K562 (cell line): ENCODE measurements around the gene PGAP3. TPM values are rescaled to one million over a fixed set of nuclear protein-coding genes. Genes with fewer than 3 reads are reported as not detected.

Source experiments
- EP400 ChIP-seq: fragments of 450-650 bp; IDR thresholded peaks from 2 replicates; pipeline ENCODE4 v1.6.1; 2017; ENCODE audit warnings: antibody characterized with exemption, mild to moderate bottlenecking, moderate library complexity
- ILF3 ChIP-seq: fragments of 450-650 bp; IDR thresholded peaks from 2 replicates; pipeline ENCODE4 v1.6.1; 2018; ENCODE audit warnings: antibody characterized with exemption, mild to moderate bottlenecking, moderate library complexity, borderline replicate concordance
- ILK ChIP-seq: fragments of 450-650 bp; IDR thresholded peaks from 2 replicates; pipeline ENCODE4 v1.6.1; 2016; ENCODE audit warnings: missing genetic modification characterization, low read depth, mild to moderate bottlenecking, missing compliant biosample characterization, moderate library complexity, borderline replicate concordance
- KDM5B ChIP-seq: fragments of 200-600 bp; sonication (generic); IDR thresholded peaks from 2 replicates; pipeline ENCODE4 v1.6.1; 2012; ENCODE audit warnings: low read depth, mild to moderate bottlenecking, moderate library complexity, low read length, control low read depth, inconsistent platforms; ENCODE audit not compliant: insufficient replicate concordance
- MYBL2 ChIP-seq, 2 experiments: fragments of 450-650 bp in 1 of 2; sonication (generic) in 1 of 2; formaldehyde crosslinking in 1 of 2; IDR thresholded peaks; 2 replicates each; pipeline versions ENCODE4 v1.6.1 to v1.8.1; 2017 to 2022; ENCODE audit warnings: borderline replicate concordance in 1 of 2, inconsistent platforms in 1 of 2, low read depth in 1 of 2, mild to moderate bottlenecking in 1 of 2, missing genetic modification reagents in 1 of 2, moderate library complexity in 1 of 2
- NFATC3 ChIP-seq: fragments of 450-650 bp; IDR thresholded peaks from 2 replicates; pipeline ENCODE4 v1.6.1; 2017; ENCODE audit warnings: mild to moderate bottlenecking
- NRF1 ChIP-seq, 2 experiments: fragments of 450-650 bp; IDR thresholded peaks in 1 of 2; conservative IDR thresholded peaks in 1 of 2; 2 replicates each; pipeline ENCODE4 v1.6.1; 2014; ENCODE audit warnings: mild to moderate bottlenecking in 2 of 2
- PHB2 ChIP-seq: fragments of 450-650 bp; IDR thresholded peaks from 2 replicates; pipeline ENCODE4 v1.6.1; 2017; ENCODE audit warnings: low read depth
- RBFOX2 ChIP-seq: fragments of 200-400 bp; formaldehyde crosslinking; IDR thresholded peaks from 2 replicates; pipeline ENCODE4 v1.6.1; 2017; ENCODE audit warnings: low read depth, mild to moderate bottlenecking, low read length, moderate library complexity
- SRSF7 ChIP-seq: fragments of 200-400 bp; formaldehyde crosslinking; optimal IDR thresholded peaks from 2 replicates; pipeline ENCODE3; 2017; ENCODE audit warnings: mild to moderate bottlenecking, low read depth, low read length
- TAF1 ChIP-seq: IDR thresholded peaks from 2 replicates; pipeline ENCODE4 v1.6.1; 2011; ENCODE audit warnings: mild to moderate bottlenecking, low read length, moderate library complexity; ENCODE audit not compliant: insufficient read depth, control insufficient read depth, severe bottlenecking; ENCODE audit errors: extremely low read depth
- TOE1 ChIP-seq, 2 experiments: fragments of 450-650 bp in 1 of 2; sonication (generic) in 1 of 2; formaldehyde crosslinking in 1 of 2; IDR thresholded peaks; 2 replicates each; pipeline versions ENCODE4 v1.7.1 to v1.8.0; 2016 to 2022; ENCODE audit warnings: borderline replicate concordance in 2 of 2, mild to moderate bottlenecking in 2 of 2, antibody characterized with exemption in 1 of 2, inconsistent platforms in 1 of 2, low read depth in 1 of 2, missing genetic modification reagents in 1 of 2, moderate library complexity in 1 of 2
- XRCC5 ChIP-seq: fragments of 200-400 bp; formaldehyde crosslinking; IDR thresholded peaks from 2 replicates; pipeline ENCODE4 v1.6.1; 2017; ENCODE audit warnings: low read depth, mild to moderate bottlenecking, low read length
- ZBTB1 ChIP-seq: sonication (generic); formaldehyde crosslinking; IDR thresholded peaks from 2 replicates; pipeline ENCODE4 v1.8.1; 2023; ENCODE audit warnings: missing genetic modification reagents, low read depth, mild to moderate bottlenecking, borderline replicate concordance
- ZNF133 ChIP-seq: fragments of 250-450 bp; sonication (Bioruptor Pico); IDR thresholded peaks from 2 replicates; pipeline ENCODE4 v1.4.0; 2020; ENCODE audit warnings: mild to moderate bottlenecking
- ZNF764 ChIP-seq: fragments of 250-450 bp; sonication (Bioruptor Pico); IDR thresholded peaks from 2 replicates; pipeline ENCODE4 v1.4.0; 2020; ENCODE audit warnings: low read depth, mild to moderate bottlenecking, moderate library complexity
- polyA plus RNA-seq, 8 experiments: library from polyadenylated mRNA; depleted of rRNA in 4 of 8; stranded (reverse) in 5 of 8; unstranded in 3 of 8; fragments of >200 nt; fragmentation: Nextera tagmentation in 2 of 8; fragmentation: Illumina TruSeq in 1 of 8; extraction: Ambion mirVana in 2 of 8; extraction: Trizol in 1 of 8; gene quantifications; 2 replicates each; pipeline versions ENCODE4 v1.2.1 to v1.2.3, GENCODE V29; 2011 to 2014; ENCODE audit warnings: inconsistent platforms in 1 of 8, missing spikeins in 1 of 8
- total RNA-seq, 7 experiments: library from RNA; depleted of rRNA in 6 of 7; stranded (reverse); fragments of >200 nt in 6 of 7; fragmentation: Illumina TruSeq in 2 of 7; extraction: Trizol in 2 of 7; gene quantifications; 2 replicates each; pipeline versions ENCODE4 v1.2.1 to v1.2.3, GENCODE V29; 2011 to 2021; ENCODE audit warnings: low replicate concordance in 1 of 7
- TF ChIP-seq, protein P1 (sequence below): sonication (generic); formaldehyde crosslinking; IDR thresholded peaks from 2 replicates; pipeline ENCODE4 v1.4.0; 2020; ENCODE audit warnings: mild to moderate bottlenecking, missing genetic modification reagents
- TF ChIP-seq, protein P2 (sequence below): fragments of 250-450 bp; sonication (Bioruptor Pico); IDR thresholded peaks from 2 replicates; pipeline ENCODE4 v1.5.0; 2020; ENCODE audit warnings: mild to moderate bottlenecking, borderline replicate concordance
- TF ChIP-seq, protein P3 (sequence below): IDR thresholded peaks from 2 replicates; pipeline ENCODE4 v1.6.1; 2011; ENCODE audit not compliant: insufficient read length; ENCODE audit errors: extremely low read depth

The PGAP3 gene
- total and polyA plus RNA-seq, 9 of the 15 experiments (the other 6 are each of a cell fraction or from before 2014, with no cell fraction given) = 0.38 to 9.4 (median 4.5) TPM

DNA sequence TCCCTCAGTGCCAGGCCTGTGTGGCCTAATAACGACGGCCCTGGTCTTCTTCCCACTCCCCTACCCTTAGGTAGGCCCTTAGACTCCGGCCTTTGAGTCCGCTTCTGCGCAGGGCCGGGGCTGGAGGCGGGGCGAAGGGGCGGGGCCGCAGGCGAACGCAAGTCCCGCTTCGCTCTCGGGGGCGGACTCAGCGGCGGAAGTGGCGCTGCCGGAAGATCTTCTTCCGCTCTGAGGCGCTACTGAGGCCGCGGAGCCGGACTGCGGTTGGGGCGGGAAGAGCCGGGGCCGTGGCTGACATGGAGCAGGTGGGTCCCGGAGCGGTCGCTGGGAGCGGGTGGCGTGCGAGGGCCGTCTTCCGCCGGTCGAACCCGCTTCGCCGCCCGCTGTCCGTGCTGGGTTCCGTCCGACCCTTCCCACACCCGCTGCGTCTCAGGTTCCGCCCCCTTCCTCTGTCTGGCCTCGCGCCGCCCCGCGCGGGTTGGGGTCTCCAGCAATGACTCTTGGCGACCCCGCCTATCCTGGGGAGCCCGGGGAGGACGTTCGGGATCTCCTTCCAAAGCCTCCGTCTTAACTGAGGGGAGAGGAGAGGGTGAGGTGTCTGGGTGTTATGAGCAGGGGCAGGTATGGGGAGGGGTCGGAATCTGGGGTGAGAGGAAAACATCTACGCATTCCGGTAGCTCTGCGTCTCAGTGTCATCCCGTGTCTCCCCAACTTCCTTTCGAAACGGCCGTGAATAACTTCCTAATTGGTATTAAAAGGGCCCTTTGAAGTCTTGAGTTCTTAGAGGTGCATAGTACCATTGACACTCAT is 50.7 kb downstream of the PGAP3 start, which contains the start of gene STARD3 (continued):
- TF ChIP-seq TOE1 (IDR thresholded peaks at IDR 0.05; ENCODE audit: borderline replicate concordance) (peak; percentile 67; the same call in 1 of the 2 replicates), TOE1 (CRISPR knock-in tag; IDR thresholded peaks at IDR 0.05; ENCODE audit: borderline replicate concordance, low read depth) (no peak), SRSF7 (no peak), EP400 (peak; percentile 85), NFATC3 (no peak), XRCC5 (0 out of 2 replicates have a peak, but pooled peaks have one; percentile 53), ZNF133 (CRISPR knock-in tag) (no peak), ZBTB1 (CRISPR knock-in tag) (no peak), TAF1 (peak; percentile 72), RBFOX2 (peak; percentile 89), ZNF764 (CRISPR knock-in tag) (no peak), MYBL2 (IDR thresholded peaks at IDR 0.05; ENCODE audit: low read depth) (no peak), MYBL2 (CRISPR knock-in tag; IDR thresholded peaks at IDR 0.05; ENCODE audit: borderline replicate concordance) (no peak), KDM5B (no peak), NRF1 (conservative IDR thresholded peaks at IDR 0.05 in 1 of 2, IDR thresholded peaks at IDR 0.05 in 1 of 2) (peak; percentile 90 to 92), ILK (tag) (no peak), ILF3 (no peak), PHB2 (no peak)
- TF ChIP-seq, protein P1, sequence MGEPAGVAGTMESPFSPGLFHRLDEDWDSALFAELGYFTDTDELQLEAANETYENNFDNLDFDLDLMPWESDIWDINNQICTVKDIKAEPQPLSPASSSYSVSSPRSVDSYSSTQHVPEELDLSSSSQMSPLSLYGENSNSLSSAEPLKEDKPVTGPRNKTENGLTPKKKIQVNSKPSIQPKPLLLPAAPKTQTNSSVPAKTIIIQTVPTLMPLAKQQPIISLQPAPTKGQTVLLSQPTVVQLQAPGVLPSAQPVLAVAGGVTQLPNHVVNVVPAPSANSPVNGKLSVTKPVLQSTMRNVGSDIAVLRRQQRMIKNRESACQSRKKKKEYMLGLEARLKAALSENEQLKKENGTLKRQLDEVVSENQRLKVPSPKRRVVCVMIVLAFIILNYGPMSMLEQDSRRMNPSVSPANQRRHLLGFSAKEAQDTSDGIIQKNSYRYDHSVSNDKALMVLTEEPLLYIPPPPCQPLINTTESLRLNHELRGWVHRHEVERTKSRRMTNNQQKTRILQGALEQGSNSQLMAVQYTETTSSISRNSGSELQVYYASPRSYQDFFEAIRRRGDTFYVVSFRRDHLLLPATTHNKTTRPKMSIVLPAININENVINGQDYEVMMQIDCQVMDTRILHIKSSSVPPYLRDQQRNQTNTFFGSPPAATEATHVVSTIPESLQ (CRISPR knock-in tag) = peak; percentile 55; the same call in 1 of the 2 replicates
- TF ChIP-seq, protein P2, sequence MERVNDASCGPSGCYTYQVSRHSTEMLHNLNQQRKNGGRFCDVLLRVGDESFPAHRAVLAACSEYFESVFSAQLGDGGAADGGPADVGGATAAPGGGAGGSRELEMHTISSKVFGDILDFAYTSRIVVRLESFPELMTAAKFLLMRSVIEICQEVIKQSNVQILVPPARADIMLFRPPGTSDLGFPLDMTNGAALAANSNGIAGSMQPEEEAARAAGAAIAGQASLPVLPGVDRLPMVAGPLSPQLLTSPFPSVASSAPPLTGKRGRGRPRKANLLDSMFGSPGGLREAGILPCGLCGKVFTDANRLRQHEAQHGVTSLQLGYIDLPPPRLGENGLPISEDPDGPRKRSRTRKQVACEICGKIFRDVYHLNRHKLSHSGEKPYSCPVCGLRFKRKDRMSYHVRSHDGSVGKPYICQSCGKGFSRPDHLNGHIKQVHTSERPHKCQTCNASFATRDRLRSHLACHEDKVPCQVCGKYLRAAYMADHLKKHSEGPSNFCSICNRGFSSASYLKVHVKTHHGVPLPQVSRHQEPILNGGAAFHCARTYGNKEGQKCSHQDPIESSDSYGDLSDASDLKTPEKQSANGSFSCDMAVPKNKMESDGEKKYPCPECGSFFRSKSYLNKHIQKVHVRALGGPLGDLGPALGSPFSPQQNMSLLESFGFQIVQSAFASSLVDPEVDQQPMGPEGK = no peak
- TF ChIP-seq, protein P3, sequence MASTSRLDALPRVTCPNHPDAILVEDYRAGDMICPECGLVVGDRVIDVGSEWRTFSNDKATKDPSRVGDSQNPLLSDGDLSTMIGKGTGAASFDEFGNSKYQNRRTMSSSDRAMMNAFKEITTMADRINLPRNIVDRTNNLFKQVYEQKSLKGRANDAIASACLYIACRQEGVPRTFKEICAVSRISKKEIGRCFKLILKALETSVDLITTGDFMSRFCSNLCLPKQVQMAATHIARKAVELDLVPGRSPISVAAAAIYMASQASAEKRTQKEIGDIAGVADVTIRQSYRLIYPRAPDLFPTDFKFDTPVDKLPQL = no peak
